ENCODE results near the gene RRAGC. TPM values are rescaled to one million over a fixed set of nuclear protein-coding genes. Genes with fewer than 3 reads are reported as not detected.

RRAGC gene
- total and polyA plus RNA-seq, 3 donors from 2014 or later: 25.2 to 40.3 (median 29.5) TPM

DNA sequence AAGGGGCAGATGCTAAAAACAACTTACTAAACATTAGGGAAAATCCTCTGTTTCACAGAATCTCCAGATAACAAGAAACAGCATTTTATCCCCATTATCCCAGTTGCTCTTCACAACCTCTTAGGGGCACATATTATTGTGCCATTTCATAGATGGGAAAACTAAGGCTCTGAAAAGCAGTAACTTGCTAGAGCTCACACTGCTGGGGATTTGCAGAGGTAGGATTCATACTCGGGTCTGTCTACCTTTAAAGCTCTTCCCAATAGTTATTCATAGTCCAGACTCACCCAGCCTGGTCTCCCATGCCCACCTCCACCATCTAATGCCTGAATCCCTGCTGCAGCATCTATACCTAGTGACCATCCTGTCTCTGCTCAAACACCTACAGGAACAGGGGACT, 67.7 kb downstream of the RRAGC start:
- no peak for DNase-seq
- WGBS, 2 donors: 63 to 71% methylated on average over 1 of the region's 1 CpG
- Histone ChIP-seq H3K27me3 (no peaks in the 10 kb centered on the region), H3K4me3 (no peak overlapping the region), H3K4me1 (no peaks in the 10 kb centered on the region), H3K27ac (no peak overlapping the region), H3K9me3 (no peaks in the 10 kb centered on the region), H3K36me3 (ENCODE audit: low read depth, missing control alignments) (no peaks in the 10 kb centered on the region)
- intact Hi-C loops (cut with DNase I; ENCODE audit: low total_unique reads): no loop called here
- TF ChIP-seq, protein P1, sequence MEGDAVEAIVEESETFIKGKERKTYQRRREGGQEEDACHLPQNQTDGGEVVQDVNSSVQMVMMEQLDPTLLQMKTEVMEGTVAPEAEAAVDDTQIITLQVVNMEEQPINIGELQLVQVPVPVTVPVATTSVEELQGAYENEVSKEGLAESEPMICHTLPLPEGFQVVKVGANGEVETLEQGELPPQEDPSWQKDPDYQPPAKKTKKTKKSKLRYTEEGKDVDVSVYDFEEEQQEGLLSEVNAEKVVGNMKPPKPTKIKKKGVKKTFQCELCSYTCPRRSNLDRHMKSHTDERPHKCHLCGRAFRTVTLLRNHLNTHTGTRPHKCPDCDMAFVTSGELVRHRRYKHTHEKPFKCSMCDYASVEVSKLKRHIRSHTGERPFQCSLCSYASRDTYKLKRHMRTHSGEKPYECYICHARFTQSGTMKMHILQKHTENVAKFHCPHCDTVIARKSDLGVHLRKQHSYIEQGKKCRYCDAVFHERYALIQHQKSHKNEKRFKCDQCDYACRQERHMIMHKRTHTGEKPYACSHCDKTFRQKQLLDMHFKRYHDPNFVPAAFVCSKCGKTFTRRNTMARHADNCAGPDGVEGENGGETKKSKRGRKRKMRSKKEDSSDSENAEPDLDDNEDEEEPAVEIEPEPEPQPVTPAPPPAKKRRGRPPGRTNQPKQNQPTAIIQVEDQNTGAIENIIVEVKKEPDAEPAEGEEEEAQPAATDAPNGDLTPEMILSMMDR (IDR thresholded peaks at IDR 0.05): no peak
- TF ChIP-seq POLR2A (IDR thresholded peaks at IDR 0.05): no peak

DNA sequence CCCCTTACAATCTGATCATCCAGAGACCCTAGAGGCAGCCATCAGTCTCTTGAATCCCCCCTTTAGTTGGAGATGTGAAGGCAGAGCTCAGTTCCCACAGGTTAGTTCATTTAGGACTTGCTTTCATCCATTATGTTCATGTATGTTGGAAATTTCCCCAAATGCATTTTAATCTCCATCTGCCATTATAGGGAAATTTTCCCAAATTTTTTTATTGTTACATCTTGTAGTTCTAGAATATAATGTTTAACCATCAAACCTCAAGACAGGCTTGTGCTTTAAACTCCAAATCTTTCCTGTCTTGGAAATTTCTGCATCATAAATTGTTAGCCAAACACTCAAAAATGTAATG, 68.4 kb downstream of the RRAGC start:
- Histone ChIP-seq H3K27me3 (no peaks in the 10 kb centered on the region), H3K4me1 (no peaks in the 10 kb centered on the region), H3K27ac (no peak overlapping the region), H3K9me3 (no peaks in the 10 kb centered on the region), H3K4me3 (no peak overlapping the region), H3K36me3 (ENCODE audit: low read depth, missing control alignments) (no peaks in the 10 kb centered on the region)
- intact Hi-C loops (cut with DNase I; ENCODE audit: low total_unique reads): no loop called here
- TF ChIP-seq POLR2A (IDR thresholded peaks at IDR 0.05): no peak
- TF ChIP-seq, protein P1 (IDR thresholded peaks at IDR 0.05): no peak
- no peak for DNase-seq

DNA sequence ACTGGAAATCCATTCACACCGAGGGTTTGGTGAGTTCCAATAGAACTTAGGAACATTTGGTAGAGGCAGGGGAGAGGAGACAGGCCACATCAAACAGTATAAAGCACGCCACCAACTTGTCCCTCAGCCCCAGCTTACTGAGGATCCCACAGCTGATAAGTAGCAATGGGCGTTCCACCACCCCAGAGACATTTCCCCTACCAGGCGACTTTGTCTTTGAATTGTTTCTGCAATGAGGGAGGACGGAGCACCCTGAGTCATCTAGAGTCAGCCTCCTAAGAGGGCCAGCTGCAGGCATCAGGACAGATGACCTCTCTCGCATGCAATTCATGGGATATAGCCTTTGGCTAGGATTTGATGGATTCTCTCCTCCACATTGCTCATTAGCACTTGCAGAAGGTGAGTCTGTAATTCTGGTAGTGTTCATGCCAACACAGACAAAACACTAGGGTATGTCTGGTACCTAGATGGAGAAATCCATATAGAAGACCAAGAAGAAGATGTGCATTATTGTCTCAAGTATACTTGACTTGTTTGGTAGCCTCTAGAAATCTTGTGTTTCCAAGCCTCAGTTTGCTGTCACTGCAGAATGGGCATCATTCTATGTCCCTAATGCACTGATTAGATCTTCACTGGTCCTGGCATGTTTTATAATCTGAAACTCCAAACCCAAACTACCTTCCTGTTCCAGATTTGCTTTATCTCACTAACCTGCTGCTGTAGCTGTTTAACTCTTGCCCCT, 69.0 kb downstream of the RRAGC start:
- no peak for DNase-seq
- no peak overlapping the region for H3K27ac ChIP-seq
- intact Hi-C loops (cut with DNase I; ENCODE audit: low total_unique reads): no loop called here
- H3K27me3 ChIP-seq: no peaks in the 10 kb centered on the region
- H3K4me1 ChIP-seq: no peaks in the 10 kb centered on the region
- TF ChIP-seq, protein P1 (IDR thresholded peaks at IDR 0.05): no peak
- TF ChIP-seq POLR2A (IDR thresholded peaks at IDR 0.05): no peak
- H3K9me3 ChIP-seq: no peaks in the 10 kb centered on the region
- no peak overlapping the region for H3K4me3 ChIP-seq
- WGBS, 2 donors: 81 to 93% methylated on average over 6 of the region's 6 CpGs
- no peaks in the 10 kb centered on the region for H3K36me3 ChIP-seq (ENCODE audit: low read depth, missing control alignments)

DNA sequence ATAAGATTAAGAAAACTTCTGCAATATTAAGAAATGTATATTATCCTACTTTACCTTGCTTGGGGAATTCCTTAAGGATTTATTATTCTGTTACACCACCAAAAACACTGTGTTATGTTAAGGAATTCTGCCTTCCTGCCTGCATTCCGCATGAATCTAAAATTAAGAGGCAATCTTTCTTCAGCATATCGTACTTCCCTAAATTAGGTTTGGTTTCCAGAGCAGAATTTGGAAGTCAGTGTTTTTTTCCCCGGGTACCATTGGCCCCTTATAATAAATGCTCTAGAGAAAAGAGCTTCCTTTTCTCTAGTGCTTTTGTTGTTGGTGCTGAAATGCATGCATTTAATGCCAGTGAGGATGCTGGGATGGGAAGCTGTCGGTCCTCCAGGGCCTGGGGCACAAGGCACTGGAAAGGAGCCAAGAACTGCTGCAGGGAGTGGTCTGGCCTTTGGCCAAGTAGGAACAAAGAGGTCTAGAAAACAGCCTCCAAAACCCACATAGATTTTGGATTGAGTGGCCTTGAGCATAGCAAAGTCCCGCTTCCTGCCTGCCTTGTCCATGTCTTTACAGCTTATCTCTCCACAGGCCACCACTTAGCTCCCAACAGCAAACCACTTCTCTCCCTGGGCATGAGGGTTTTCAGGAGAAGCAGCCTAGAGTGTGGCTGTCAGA, 69.9 kb downstream of the RRAGC start:
- H3K27ac ChIP-seq: no peak overlapping the region
- no peaks in the 10 kb centered on the region for H3K27me3 ChIP-seq
- intact Hi-C loops (cut with DNase I; ENCODE audit: low total_unique reads): no loop called here
- 48 to 55% methylated on average over 5 of the region's 5 CpGs for WGBS, 2 donors
- TF ChIP-seq, protein P1 (IDR thresholded peaks at IDR 0.05): no peak
- TF ChIP-seq POLR2A (IDR thresholded peaks at IDR 0.05): no peak
- H3K4me1 ChIP-seq: no peaks in the 10 kb centered on the region
- H3K9me3 ChIP-seq: no peaks in the 10 kb centered on the region
- H3K4me3 ChIP-seq: no peak overlapping the region
- DNase-seq: no peak
- H3K36me3 ChIP-seq (ENCODE audit: low read depth, missing control alignments): no peaks in the 10 kb centered on the region

All from testis (tissue), 3 donors.